T47D (cell line): ENCODE data around the gene PNPO.

ENCODE experiments used
- DNase-seq, 2 experiments: peaks; one replicate each; pipeline versions ENCODE4 v3.0.0 to v3.0.0-alpha.2; 2011 to 2012; ENCODE audit warnings: low read depth in 1 of 2, low spot score in 1 of 2
- JUND ChIP-seq: IDR thresholded peaks from 2 replicates; pipeline ENCODE4 v1.6.1; 2012; ENCODE audit warnings: low read depth
- in situ Hi-C: cut with HindIII; loops from 2 replicates; pipeline ENCODE4 v1.10.0; 2016; ENCODE audit warnings: low sequenced_read_pairs, low pct_unique_long_range_greater_than_20kb

PNPO gene

DNA sequence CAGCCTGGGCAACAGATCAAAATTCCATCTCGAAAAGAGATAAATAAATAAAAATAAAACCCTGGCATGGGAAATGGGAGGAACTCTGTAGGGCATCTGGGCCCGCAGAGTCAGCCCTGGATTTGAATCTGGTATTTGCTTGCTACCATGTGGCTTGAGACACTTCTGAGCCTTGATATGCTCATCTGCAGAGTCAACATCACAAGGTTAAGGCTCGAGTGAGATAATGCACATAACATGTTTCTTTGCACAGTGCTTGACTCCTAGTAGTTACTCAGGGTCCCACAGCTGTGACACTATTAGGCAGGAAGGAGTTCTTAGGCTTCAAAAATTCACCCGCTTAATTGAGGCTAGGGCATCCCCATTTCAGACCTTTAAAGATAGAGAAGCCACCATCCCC is 50.8 kb downstream of the PNPO start:
- TF ChIP-seq JUND: no peak
- in situ Hi-C loops: no loop called here
- DNase-seq: no peak

GRCh38 chr17:47993031-47993564 is 51.7 kb downstream of the PNPO start:
- no peak for DNase-seq
- TF ChIP-seq JUND: no peak
- in situ Hi-C loops: no loop called here

- in situ Hi-C loops: no loop called here
- DNase-seq: no peak
- TF ChIP-seq JUND: no peak
Observed at GRCh38 chr17:47993964-47994363, 52.6 kb downstream of the PNPO start.

DNA sequence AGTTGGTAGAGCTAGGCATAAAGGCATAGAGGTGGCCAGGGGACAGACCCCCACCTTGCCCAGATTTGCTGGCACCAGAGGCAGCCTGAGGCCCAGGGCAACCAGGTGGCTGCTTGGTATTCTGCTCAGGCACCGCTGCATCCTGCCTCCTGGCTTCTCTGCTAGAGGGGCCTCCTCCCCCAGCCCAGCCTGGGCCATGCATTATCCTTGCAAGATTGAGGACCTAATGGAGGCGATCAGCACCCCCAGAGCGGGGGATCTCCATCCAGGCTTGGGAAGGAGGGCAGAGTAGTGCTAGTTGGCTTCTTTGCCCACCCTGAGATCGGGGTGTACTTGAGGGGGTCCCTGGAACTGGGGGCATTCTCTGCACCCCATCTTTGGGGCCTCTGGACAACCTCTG is 53.4 kb downstream of the PNPO start:
- in situ Hi-C loops: no loop called here
- no peak for DNase-seq
- no peak for TF ChIP-seq JUND

GRCh38 chr17:47995241-47995935 is 54.0 kb downstream of the PNPO start:
- no peak for DNase-seq
- TF ChIP-seq JUND: no peak

DNA sequence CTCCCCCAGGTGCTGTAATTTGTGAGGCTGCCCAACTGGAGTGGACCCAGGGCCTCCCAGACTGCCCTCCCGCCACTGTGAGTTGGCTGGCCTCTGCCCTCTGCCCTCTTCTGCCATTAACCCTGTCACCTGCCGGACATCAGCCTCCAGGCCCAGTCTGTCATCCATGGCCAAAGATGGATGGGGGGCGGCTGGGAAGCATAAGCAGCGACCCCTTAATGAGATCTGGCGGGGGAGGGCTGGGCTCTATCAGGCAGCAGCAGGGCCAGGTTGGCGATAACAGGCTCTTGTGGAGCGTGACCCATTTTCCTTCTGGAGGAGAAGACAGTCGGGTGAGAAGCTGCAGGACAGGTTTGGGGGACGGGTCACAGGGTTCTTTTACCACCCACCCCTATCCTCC is 54.8 kb downstream of the PNPO start:
- no peak for DNase-seq
- in situ Hi-C loops: no loop called here
- no peak for TF ChIP-seq JUND

More at GRCh38 chr17:47995241-47995935, 54.0 kb downstream of the PNPO start:
- in situ Hi-C loops: no loop called here

- in situ Hi-C loops: no loop called here
- no peak for TF ChIP-seq JUND
- no peak for DNase-seq
Observed at GRCh38 chr17:47997586-47997985, 56.2 kb downstream of the PNPO start.

DNA sequence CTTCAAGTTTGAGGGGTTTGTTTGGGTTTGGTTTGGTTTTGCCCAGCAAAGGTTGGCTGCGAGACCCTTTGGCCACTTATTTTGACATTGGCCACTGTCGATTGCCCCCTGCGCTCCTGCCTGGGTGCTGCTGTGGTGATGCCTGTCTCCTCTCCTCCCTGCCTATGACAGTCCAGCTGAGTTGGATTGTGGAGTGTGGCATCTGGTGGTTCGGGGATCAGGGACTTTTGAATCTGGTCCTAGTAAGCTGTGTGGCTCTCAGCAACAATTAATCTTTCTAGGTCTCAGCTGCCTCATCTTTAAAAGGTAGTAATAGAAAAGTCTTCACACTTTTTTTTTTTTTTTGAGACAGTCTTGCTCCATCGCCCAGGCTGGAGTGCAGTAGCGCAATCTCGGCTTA is 56.7 kb downstream of the PNPO start:
- DNase-seq: no peak
- TF ChIP-seq JUND: no peak
- in situ Hi-C loops: no loop called here
